ENCODE results near the gene HNRNPUL2.

HNRNPUL2 gene

DNA sequence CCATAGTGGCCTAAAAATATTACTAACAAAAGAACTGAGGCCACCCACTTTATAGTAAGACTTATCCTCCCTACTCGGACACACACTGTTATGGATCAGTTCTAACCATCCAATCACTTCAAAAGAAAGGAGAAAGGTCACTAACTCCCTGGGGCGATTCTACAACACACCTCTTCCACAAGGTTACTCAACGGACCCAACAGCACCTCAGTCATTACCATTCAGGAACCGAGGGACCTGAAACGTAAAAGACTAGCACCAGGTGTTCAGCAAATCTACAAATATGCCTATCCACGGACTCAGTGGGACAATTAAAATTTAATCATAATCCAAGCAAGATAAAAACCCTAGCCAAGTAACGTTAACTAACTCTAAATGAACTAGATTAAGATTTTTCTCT is 1.6 kb downstream of the HNRNPUL2 start:
- DNase-seq (ENCODE audit: low read depth in 1 of 2, low spot score in 1 of 2) = no peak
- H3K27ac ChIP-seq (replicated peaks) = peak overlapping the region; percentile 89
- TF ChIP-seq REST (IDR thresholded peaks at IDR 0.05; ENCODE audit: insufficient replicate concordance, low read depth) = no peak
- no peak for TF ChIP-seq SPI1 (IDR thresholded peaks at IDR 0.05; ENCODE audit: borderline replicate concordance, low read depth)
- TF ChIP-seq, protein P1, sequence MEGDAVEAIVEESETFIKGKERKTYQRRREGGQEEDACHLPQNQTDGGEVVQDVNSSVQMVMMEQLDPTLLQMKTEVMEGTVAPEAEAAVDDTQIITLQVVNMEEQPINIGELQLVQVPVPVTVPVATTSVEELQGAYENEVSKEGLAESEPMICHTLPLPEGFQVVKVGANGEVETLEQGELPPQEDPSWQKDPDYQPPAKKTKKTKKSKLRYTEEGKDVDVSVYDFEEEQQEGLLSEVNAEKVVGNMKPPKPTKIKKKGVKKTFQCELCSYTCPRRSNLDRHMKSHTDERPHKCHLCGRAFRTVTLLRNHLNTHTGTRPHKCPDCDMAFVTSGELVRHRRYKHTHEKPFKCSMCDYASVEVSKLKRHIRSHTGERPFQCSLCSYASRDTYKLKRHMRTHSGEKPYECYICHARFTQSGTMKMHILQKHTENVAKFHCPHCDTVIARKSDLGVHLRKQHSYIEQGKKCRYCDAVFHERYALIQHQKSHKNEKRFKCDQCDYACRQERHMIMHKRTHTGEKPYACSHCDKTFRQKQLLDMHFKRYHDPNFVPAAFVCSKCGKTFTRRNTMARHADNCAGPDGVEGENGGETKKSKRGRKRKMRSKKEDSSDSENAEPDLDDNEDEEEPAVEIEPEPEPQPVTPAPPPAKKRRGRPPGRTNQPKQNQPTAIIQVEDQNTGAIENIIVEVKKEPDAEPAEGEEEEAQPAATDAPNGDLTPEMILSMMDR (IDR thresholded peaks at IDR 0.05; ENCODE audit: insufficient read depth, low read length) = no peak
- TF ChIP-seq GABPA (IDR thresholded peaks at IDR 0.05; ENCODE audit: low read depth) = no peak
- TF ChIP-seq POLR2AphosphoS5 (IDR thresholded peaks at IDR 0.05; ENCODE audit: low read depth) = no peak
- H3K4me3 ChIP-seq (replicated peaks; ENCODE audit: insufficient read depth, low read length) = peak overlapping the region; percentile 93
- no peaks in the 10 kb centered on the region for H3K27me3 ChIP-seq (ENCODE audit: insufficient read depth, poor library complexity, severe bottlenecking)

DNA sequence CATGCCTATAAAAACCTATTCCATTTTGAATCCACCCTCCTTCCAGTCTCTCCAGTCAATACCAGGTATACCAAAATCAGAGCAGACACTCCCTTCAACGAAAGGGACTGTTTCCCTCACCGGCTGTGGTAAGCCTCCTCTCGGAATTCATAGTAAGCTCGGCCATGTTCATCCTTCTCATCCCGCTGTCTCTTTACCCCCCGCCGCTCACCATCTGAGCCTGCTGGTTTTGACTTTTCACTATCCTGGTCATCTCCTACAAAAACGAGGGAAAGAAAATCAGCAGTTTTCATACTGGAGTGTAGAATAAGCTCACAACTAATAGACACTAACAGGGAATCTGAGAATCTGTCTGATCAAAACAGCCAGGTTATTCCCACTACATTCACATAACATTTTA is 3.1 kb downstream of the HNRNPUL2 start:
- H3K27ac ChIP-seq (replicated peaks) = no peak overlapping the region
- TF ChIP-seq POLR2AphosphoS5 (IDR thresholded peaks at IDR 0.05; ENCODE audit: low read depth) = no peak
- no peak for TF ChIP-seq SPI1 (IDR thresholded peaks at IDR 0.05; ENCODE audit: borderline replicate concordance, low read depth)
- TF ChIP-seq GABPA (IDR thresholded peaks at IDR 0.05; ENCODE audit: low read depth) = no peak
- TF ChIP-seq REST (IDR thresholded peaks at IDR 0.05; ENCODE audit: insufficient replicate concordance, low read depth) = no peak
- TF ChIP-seq, protein P1 (IDR thresholded peaks at IDR 0.05; ENCODE audit: insufficient read depth, low read length) = no peak
- no peaks in the 10 kb centered on the region for H3K27me3 ChIP-seq (ENCODE audit: insufficient read depth, poor library complexity, severe bottlenecking)
- no peak overlapping the region for H3K4me3 ChIP-seq (replicated peaks; ENCODE audit: insufficient read depth, low read length)
- DNase-seq (ENCODE audit: low read depth in 1 of 2, low spot score in 1 of 2) = no peak

- DNase-seq (ENCODE audit: low read depth in 1 of 2, low spot score in 1 of 2) = no peak
- TF ChIP-seq REST (IDR thresholded peaks at IDR 0.05; ENCODE audit: insufficient replicate concordance, low read depth) (no peak), GABPA (IDR thresholded peaks at IDR 0.05; ENCODE audit: low read depth) (no peak), POLR2AphosphoS5 (IDR thresholded peaks at IDR 0.05; ENCODE audit: low read depth) (no peak), SPI1 (IDR thresholded peaks at IDR 0.05; ENCODE audit: borderline replicate concordance, low read depth) (no peak)
- TF ChIP-seq, protein P1 (IDR thresholded peaks at IDR 0.05; ENCODE audit: insufficient read depth, low read length) = no peak
- Histone ChIP-seq H3K4me3 (replicated peaks; ENCODE audit: insufficient read depth, low read length) (no peak overlapping the region), H3K27me3 (ENCODE audit: insufficient read depth, poor library complexity, severe bottlenecking) (no peaks in the 10 kb centered on the region), H3K27ac (replicated peaks) (no peak overlapping the region)
Measured at GRCh38 chr11:62721994-62722393, 5.3 kb downstream of the HNRNPUL2 start.
